Activated CD8-positive, alpha-beta memory T cell treated with anti-CD3 and anti-CD28 coated beads, Interleukin-2, amount 10 ng/mL, durations not matched to agents 7 days and 5 days (primary cell): ENCODE data around the gene RRAD. TPM values are rescaled to one million over a fixed set of nuclear protein-coding genes. Genes with fewer than 3 reads are reported as not detected.

Experiments used
- ATAC-seq: fragments of 150-1000 bp; cut with Tn5 transposase; one replicate; pipeline ENCODE4 v1.10.0; 2021; ENCODE audit warnings: moderate library complexity
- CTCF ChIA-PET: fragments of 350-600 bp; sonication (Branson Sonifier 250); formaldehyde crosslinking; loops from one replicate; lab custom pipeline; 2021; ENCODE audit warnings: antibody characterized with exemption; lab: Charles Lee
- DNase-seq: peaks from one replicate; pipeline ENCODE4 v3.0.0-alpha.2; 2020
- H3K27ac Mint-ChIP-seq: one replicate; pipeline ENCODE4 v1.8.0; 2021; ENCODE audit warnings: mild to moderate bottlenecking, mixed read lengths
- H3K27me3 Mint-ChIP-seq: one replicate; pipeline ENCODE4 v1.8.0; 2021; ENCODE audit warnings: mixed read lengths
- H3K36me3 Mint-ChIP-seq: one replicate; pipeline ENCODE4 v1.8.0; 2021; ENCODE audit warnings: mild to moderate bottlenecking, mixed read lengths
- H3K4me1 Mint-ChIP-seq: one replicate; pipeline ENCODE4 v1.8.0; 2021; ENCODE audit warnings: mixed read lengths
- H3K4me3 Mint-ChIP-seq: one replicate; pipeline ENCODE4 v1.8.0; 2021; ENCODE audit warnings: mild to moderate bottlenecking, moderate library complexity, mixed read lengths
- H3K9me3 Mint-ChIP-seq: one replicate; pipeline ENCODE4 v1.8.0; 2022; ENCODE audit warnings: low read depth, mixed read lengths
- total RNA-seq, 2 experiments: library from RNA; stranded (reverse); gene quantifications; one replicate each; pipeline ENCODE4 v1.2.3, GENCODE V29; 2021

The RRAD gene
- total RNA-seq, 2 experiments from 2014 or later, result 0.55 to 2.5 TPM

DNA sequence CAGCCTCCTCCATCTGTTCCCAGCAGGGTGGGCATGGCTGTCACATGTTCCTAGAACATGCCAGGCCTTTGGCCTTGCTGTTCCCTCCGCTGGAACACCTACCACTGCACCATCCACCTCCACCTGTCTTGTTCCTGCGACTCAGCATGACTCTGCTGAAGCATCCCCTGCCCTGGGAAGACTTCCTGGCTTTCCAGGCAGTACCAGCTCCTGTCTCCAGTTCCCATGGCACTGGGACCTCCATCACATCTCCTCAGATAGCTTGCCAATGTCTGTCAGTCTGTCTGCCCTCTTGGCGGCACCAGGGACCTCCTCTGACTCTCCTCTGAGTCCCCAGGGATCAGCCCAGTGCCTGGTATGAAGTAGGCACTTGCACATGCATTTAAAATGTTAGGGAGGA, 29.3 kb downstream of the RRAD start:
- Mint-ChIP-seq H3K4me3 (no peak overlapping the region), H3K4me1 (peaks cover 20% of the 10 kb centered on the region), H3K9me3 (no peaks in the 10 kb centered on the region), H3K27me3 (no peaks in the 10 kb centered on the region), H3K27ac (no peak overlapping the region), H3K36me3 (peaks cover 2% of the 10 kb centered on the region)
- no peak for DNase-seq
- ATAC-seq, result no peak
- CTCF ChIA-PET, result interaction anchor here (0.9 to 7.3 kb wide), 19 partner anchors 9 to 289 kb away, joined by 3 to 140 read pairs (median 6); partner anchors contain the start of genes CDH16, CIAO2B, NAE1 and PDP2

DNA sequence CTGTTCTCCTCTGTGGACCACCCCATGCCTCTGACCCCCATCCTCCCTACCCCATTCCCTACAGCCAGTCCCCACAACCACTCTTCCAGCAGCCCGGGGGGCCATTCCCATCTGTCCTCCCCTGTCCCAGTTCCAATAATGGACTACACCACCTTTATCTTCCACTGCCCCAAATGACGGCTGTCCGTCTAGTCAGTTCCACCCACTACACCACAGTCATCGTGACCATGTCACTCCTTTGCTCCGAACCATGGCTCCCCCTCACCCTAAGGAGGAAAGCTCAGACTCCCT, 29.7 kb downstream of the RRAD start:
- H3K27me3 Mint-ChIP-seq, result no peaks in the 10 kb centered on the region

DNA sequence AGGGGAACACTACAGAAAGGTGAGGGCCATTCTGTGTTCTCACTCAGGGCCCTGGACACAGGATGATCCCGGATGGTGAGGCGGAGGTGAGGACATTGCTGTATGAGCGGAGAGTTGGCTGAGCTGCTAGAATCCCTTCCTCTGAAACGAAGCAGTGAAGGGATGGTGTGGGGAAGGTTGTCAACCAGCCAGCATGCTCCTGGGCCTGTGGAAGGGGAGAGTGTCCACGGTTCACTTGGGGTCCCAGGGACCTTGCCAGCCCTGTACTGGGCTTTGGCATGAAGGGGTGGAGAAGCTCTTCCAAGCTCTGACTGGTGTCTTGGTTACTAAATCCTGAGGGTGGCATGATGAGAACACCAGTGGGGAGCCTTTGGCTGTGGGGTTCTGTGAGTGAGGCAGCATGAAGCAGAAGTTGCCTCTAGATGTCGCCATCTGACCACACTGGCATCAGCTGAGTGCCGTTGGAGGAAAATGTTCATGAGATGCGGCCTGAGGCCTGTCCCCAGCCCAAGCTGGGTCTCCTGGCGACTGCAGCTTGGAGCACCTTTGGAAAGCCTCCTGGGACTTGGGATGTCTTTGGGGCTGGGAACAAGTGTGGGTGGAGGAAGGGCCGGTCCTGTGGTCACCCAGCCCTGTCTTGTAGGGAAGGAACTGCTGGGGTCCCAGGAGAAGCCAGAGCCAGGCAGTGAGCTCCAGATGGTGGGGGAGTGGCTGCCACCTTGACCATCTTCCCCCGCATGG, 30.2 kb downstream of the RRAD start:
- Mint-ChIP-seq H3K4me3 (no peak overlapping the region), H3K4me1 (peaks cover 20% of the 10 kb centered on the region), H3K27ac (peak overlapping the region; percentile 13), H3K36me3 (peaks cover 2% of the 10 kb centered on the region), H3K9me3 (no peaks in the 10 kb centered on the region), H3K27me3 (no peaks in the 10 kb centered on the region)
- DNase-seq (peak; percentile 83), ATAC-seq (peak; percentile 90)
- CTCF ChIA-PET, result interaction anchor here (0.6 to 7.3 kb wide), 27 partner anchors 9 to 383 kb away, joined by 3 to 140 read pairs (median 4); partner anchors contain the start of genes CDH16, CIAO2B, NAE1 and PDP2

More for the DNA sequence above, 29.7 kb downstream of the RRAD start:
- H3K4me1 Mint-ChIP-seq, result peaks cover 20% of the 10 kb centered on the region
- no peak overlapping the region for H3K27ac Mint-ChIP-seq
- no peak for DNase-seq
- no peaks in the 10 kb centered on the region for H3K9me3 Mint-ChIP-seq
- CTCF ChIA-PET, result interaction anchor here (0.6 to 7.3 kb wide), 26 partner anchors 9 to 383 kb away, joined by 3 to 140 read pairs (median 4); partner anchors contain the start of genes CDH16, CIAO2B, NAE1 and PDP2
- peaks cover 2% of the 10 kb centered on the region for H3K36me3 Mint-ChIP-seq
- ATAC-seq, result no peak
- no peak overlapping the region for H3K4me3 Mint-ChIP-seq

DNA sequence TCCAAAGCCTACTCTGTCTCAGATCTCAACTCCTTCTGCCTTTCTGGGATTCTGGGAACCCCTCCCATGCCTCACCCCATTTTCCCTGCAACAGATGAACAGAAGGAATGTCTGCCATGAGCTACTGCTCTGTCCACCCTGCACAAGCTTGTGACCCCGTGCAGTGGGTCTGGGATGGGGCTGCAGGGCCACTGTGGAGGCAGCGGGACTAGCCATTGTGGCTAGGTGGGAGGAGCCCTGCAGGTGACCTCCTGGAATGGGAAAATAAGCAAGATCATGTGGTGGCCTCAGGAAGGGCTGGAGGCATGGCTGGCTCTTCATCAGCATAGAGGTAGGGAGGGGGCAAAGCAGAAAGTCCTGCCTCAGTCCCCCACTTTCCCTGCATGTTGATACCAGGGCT, 31.3 kb downstream of the RRAD start:
- CTCF ChIA-PET, result interaction anchor here (0.9 to 7.3 kb wide), 10 partner anchors 13 to 267 kb away, joined by 3 to 140 read pairs (median 11); partner anchors contain the start of genes CDH16, NAE1, PDP2 and RRAD
- DNase-seq (no peak), ATAC-seq (no peak)
- Mint-ChIP-seq H3K9me3 (no peaks in the 10 kb centered on the region), H3K4me3 (no peak overlapping the region), H3K36me3 (peaks cover 2% of the 10 kb centered on the region), H3K27me3 (no peaks in the 10 kb centered on the region), H3K27ac (no peak overlapping the region), H3K4me1 (peaks cover 20% of the 10 kb centered on the region)

- peaks cover 11% of the 10 kb centered on the region for H3K36me3 Mint-ChIP-seq
- no peak overlapping the region for H3K27ac Mint-ChIP-seq
- DNase-seq (no peak), ATAC-seq (no peak)
- H3K4me3 Mint-ChIP-seq, result no peak overlapping the region
- H3K4me1 Mint-ChIP-seq, result peaks cover 34% of the 10 kb centered on the region
- CTCF ChIA-PET, result interaction anchor here (0.9 to 7.3 kb wide), 8 partner anchors 10 to 264 kb away, joined by 3 to 140 read pairs (median 9); partner anchors contain the start of genes CDH16, PDP2 and RRAD
- no peaks in the 10 kb centered on the region for H3K9me3 Mint-ChIP-seq
- H3K27me3 Mint-ChIP-seq, result no peaks in the 10 kb centered on the region
Observed at GRCh38 chr16:66891797-66892196, 33.5 kb downstream of the RRAD start.

- Mint-ChIP-seq H3K4me3 (no peak overlapping the region), H3K27me3 (no peaks in the 10 kb centered on the region), H3K4me1 (peaks cover 38% of the 10 kb centered on the region), H3K27ac (peak overlapping the region; percentile 0), H3K36me3 (peaks cover 11% of the 10 kb centered on the region), H3K9me3 (no peaks in the 10 kb centered on the region)
- CTCF ChIA-PET, result interaction anchor here (0.9 to 7.3 kb wide), 4 partner anchors 10 to 32 kb away, joined by 3 to 140 read pairs (median 12); partner anchors contain the start of genes CDH16, PDP2 and RRAD
- no peak for DNase-seq
- ATAC-seq, result no peak
Observed at GRCh38 chr16:66891360-66891759, 34.0 kb downstream of the RRAD start.

- no peak overlapping the region for H3K27ac Mint-ChIP-seq
- H3K9me3 Mint-ChIP-seq, result no peaks in the 10 kb centered on the region
- no peak overlapping the region for H3K4me3 Mint-ChIP-seq
- no peaks in the 10 kb centered on the region for H3K27me3 Mint-ChIP-seq
- CTCF ChIA-PET, result interaction anchor here (0.8 to 7.3 kb wide), 6 partner anchors 9 to 466 kb away, joined by 3 to 140 read pairs (median 6); partner anchors contain the start of genes CDH16, PDP2 and RRAD
- no peak for DNase-seq
- H3K4me1 Mint-ChIP-seq, result peaks cover 41% of the 10 kb centered on the region
- no peak for ATAC-seq
- H3K36me3 Mint-ChIP-seq, result peaks cover 12% of the 10 kb centered on the region
Observed at GRCh38 chr16:66890799-66891198, 34.5 kb downstream of the RRAD start.

GRCh38 chr16:66889622-66890021, 35.7 kb downstream of the RRAD start:
- CTCF ChIA-PET, result interaction anchor here (2.0 to 7.3 kb wide), 2 partner anchors 8 to 34 kb away, joined by 16 to 140 read pairs; partner anchors contain the start of genes CDH16, PDP2 and RRAD
- Mint-ChIP-seq H3K4me3 (no peak overlapping the region), H3K27ac (no peak overlapping the region), H3K4me1 (peaks cover 44% of the 10 kb centered on the region), H3K36me3 (peaks cover 20% of the 10 kb centered on the region), H3K9me3 (no peaks in the 10 kb centered on the region), H3K27me3 (no peaks in the 10 kb centered on the region)
- ATAC-seq (no peak), DNase-seq (no peak)

DNA sequence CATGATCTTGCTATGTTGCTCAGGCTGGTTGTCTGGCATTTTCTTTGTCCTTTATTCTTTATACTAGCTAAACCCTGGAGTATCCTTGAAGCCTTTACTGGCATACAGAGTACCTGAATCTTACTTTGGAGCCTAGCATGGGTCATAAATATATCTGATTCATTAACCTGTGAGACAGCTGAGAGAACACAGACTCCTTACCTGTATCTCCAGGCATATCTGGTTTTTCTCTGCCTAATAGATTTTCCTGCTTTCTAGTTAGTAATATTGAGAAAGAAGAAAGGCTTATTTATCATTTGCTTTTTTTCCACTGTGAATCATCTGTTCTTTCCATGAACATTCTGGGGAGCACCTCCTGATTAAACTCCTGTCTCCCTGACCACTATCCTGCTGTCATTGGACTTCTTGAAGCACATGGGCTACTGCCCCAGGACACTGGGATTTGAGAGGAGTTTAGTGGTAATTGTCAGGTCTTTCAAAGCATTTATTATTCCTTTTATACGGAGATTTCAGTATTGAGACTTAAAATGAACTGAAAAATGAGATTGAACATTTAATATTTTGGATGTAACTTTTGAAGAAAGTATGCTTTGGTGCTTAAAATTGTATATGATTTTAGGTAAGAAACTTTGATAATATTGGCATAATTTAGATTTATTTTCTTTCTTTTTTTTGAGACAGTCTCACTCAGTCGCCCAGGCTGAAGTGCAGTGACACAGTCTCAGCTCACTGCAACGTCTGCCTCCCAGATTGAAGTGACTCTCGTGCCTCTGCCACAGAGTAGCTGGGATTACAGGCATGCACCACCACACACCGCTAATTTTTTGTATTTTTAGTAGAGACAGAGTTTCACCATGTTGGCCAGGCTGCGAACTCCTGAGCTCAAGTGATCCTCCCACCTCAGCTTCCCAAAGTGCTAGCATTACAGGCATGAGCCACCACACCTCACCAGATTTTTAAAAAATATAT, 36.4 kb downstream of the RRAD start:
- Mint-ChIP-seq H3K36me3 (peaks cover 25% of the 10 kb centered on the region), H3K27ac (no peak overlapping the region), H3K27me3 (no peaks in the 10 kb centered on the region), H3K4me1 (peaks cover 45% of the 10 kb centered on the region), H3K4me3 (no peak overlapping the region), H3K9me3 (no peaks in the 10 kb centered on the region)
- CTCF ChIA-PET, result interaction anchor here (0.6 to 2.0 kb wide), 4 partner anchors 7 to 66 kb away, joined by 4 to 16 read pairs (median 4); partner anchors contain the start of gene PDP2
- DNase-seq (no peak), ATAC-seq (no peak)

DNA sequence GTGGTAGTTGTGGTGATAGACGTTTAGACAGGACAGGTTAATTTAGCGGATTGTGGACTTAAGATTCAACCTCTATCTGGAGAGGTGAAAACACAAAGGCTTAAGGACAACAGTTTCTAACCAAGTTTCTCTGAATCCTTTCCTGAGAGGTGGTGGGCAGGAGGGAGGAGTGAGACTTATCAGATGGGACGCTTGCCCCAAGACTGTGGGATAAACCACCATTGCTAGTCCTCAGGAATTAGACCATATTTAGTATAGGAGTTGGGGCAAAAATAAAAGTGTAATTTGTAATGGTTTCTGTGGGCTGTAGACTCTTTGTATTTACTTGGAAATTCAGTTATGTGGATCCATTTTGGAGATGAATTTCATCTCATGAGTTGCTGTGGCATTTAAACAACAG, 38.4 kb downstream of the RRAD start:
- DNase-seq (no peak), ATAC-seq (no peak)
- CTCF ChIA-PET, result interaction anchor here (1.3 to 1.7 kb wide), 3 partner anchors 13 to 23 kb away, joined by 3 to 7 read pairs (median 6); no protein-coding TSS in a partner anchor
- Mint-ChIP-seq H3K4me3 (no peak overlapping the region), H3K27ac (no peak overlapping the region), H3K9me3 (no peaks in the 10 kb centered on the region), H3K36me3 (peaks cover 27% of the 10 kb centered on the region), H3K27me3 (no peaks in the 10 kb centered on the region), H3K4me1 (peaks cover 42% of the 10 kb centered on the region)

GRCh38 chr16:66886321-66886720, 39.0 kb downstream of the RRAD start:
- Mint-ChIP-seq H3K27me3 (no peaks in the 10 kb centered on the region), H3K27ac (no peak overlapping the region), H3K4me1 (peaks cover 48% of the 10 kb centered on the region), H3K36me3 (peaks cover 25% of the 10 kb centered on the region), H3K4me3 (no peak overlapping the region), H3K9me3 (no peaks in the 10 kb centered on the region)
- DNase-seq, result no peak
- no peak for ATAC-seq
- CTCF ChIA-PET, result interaction anchor here (1.3 to 1.7 kb wide), 3 partner anchors 13 to 23 kb away, joined by 3 to 7 read pairs (median 6); no protein-coding TSS in a partner anchor

GRCh38 chr16:66885491-66885890, 39.8 kb downstream of the RRAD start:
- H3K27ac Mint-ChIP-seq, result no peak overlapping the region
- no peaks in the 10 kb centered on the region for H3K9me3 Mint-ChIP-seq
- ATAC-seq, result no peak

More at GRCh38 chr16:66885491-66885890, 39.8 kb downstream of the RRAD start:
- Mint-ChIP-seq H3K27me3 (no peaks in the 10 kb centered on the region), H3K36me3 (peaks cover 25% of the 10 kb centered on the region), H3K4me3 (no peak overlapping the region), H3K4me1 (peaks cover 48% of the 10 kb centered on the region)
- DNase-seq, result no peak
- CTCF ChIA-PET, result interaction anchor here (1.3 to 1.7 kb wide), 3 partner anchors 12 to 24 kb away, joined by 3 to 7 read pairs (median 6); no protein-coding TSS in a partner anchor
